Pulmonary artery endothelial cell (primary cell): ENCODE measurements around the gene TRIM2. TPM values are rescaled to one million over a fixed set of nuclear protein-coding genes. Genes with fewer than 3 reads are reported as not detected.
A peak's percentile ranks its signal among the peaks of the same experiment; 100 is the strongest.
"Not testable (repeated sequence)": the region's sequence is repeated elsewhere in the genome, so short reads cannot be mapped to it uniquely, and the experiment has no call there.

Source experiments
- DNase-seq: peaks from one replicate; pipeline ENCODE4 v3.0.0-alpha.2; 2011; ENCODE audit warnings: low read depth, low spot score
- total RNA-seq: library from RNA; depleted of rRNA; stranded (reverse); fragments of >200 nt; gene quantifications from 2 replicates; pipeline ENCODE4 v1.2.3, GENCODE V29; 2014

The TRIM2 gene
- total RNA-seq: 12.7 and 27.1 TPM in 2 replicates

- no peak for DNase-seq
Observed at GRCh38 chr4:153204247-153204671, at the start of gene TRIM2. Gene TRIM2 (plus strand): TSS chr4:153204443. CDS start chr4:153204531, 88 bp downstream.

- DNase-seq: no peak
Observed at GRCh38 chr4:153155686-153156085, 48.6 kb upstream of the TRIM2 start.

- no peak for DNase-seq
Observed at GRCh38 chr4:153156263-153156662, 48.0 kb upstream of the TRIM2 start.

DNA sequence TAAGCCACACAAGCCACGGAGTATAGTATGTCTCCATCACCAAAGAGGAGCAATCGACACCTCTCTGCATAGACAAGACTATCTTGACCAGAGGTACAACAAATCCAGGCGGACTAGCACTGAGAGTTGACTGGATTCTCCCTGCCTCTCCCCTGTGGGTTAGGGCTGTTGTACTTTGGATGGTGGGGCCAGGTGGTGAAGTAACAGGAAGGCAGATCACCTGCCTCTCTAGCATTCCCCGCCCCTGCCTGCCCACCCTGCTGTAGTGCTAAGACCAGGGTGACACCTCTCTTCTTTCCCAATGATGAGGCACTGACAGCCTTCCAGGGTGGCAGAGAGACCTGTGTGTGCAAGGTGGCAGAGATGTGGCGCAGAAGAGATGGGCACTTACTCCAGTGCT lies 47.5 kb upstream of the TRIM2 start:
- no peak for DNase-seq

GRCh38 chr4:153159016-153159415 lies 45.2 kb upstream of the TRIM2 start:
- DNase-seq: no peak

DNA sequence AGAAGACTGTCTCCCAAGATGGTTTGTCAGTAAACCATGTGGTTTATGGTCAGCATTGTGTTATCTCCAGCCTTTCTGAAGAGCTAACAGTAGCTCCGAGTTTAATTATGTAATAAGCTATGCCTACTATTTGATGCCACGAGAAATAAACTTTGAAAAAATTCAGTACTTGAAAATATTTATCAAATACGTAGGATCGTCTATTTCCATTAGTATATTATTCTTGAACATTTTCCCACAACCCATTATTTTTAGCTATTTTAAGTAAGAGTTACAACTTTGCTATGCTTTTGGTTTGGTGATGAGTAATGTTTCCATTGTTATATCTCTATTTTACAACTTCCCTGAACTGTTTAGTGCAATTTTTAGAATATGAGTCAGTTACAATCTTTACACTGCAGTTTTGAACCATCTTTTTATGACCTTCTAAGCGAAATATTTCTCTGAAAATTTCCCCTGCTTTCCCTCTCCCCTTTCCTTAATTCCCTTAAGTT lies 44.5 kb upstream of the TRIM2 start:
- peak; percentile 33 for DNase-seq

DNA sequence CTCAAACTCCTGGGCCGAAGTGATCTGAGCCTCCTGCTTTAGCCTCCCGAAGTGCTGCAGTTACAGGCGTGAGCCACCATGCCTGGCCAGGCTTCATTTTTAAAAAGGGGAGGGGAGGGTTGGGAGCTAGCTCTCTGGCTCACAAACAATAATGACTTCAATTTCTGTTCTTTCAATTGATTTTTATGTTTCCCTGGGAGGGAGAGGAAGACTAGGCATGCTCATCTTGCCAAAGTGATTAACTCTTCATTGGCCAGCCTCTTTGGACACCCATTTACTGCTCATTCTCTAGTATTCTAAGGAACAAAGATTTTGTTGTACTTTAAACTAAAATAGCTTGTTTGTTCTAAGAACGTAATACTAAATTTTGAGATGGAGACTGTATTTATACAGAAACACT lies 43.4 kb upstream of the TRIM2 start:
- DNase-seq: no peak

DNA sequence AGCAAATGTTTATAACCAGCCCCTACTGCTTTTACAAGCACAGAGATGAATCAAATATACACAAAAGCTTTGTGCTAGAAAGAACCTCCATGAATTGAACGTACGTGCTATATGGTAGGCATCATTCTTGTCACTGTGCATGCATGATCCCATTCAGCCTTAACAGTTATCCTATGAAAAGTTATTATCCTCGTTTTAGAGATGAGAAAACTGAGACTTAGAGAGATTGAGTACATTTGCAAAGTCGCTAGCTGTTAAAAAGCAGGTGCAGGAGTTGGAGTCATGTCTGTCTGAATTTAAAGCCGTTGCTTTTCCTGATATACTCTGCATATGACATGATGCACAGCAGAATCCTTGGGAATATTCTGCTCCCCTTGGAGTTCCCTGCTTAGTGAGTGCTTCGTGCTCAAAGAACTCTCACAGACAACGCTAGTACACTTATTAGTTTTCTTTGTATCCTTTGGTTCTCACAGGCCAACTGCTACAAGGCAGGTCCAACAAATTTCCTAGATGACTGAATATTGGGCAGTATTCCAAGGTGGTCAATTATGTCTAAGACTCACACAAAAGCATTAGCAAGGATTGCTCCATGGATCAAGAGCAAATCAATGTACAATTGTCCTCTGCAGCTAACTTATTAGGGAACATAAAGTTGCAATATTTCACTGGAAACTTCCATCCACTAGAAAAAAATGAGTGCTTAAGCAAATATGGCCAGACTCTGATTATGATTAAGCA lies 42.8 kb upstream of the TRIM2 start:
- no peak for DNase-seq

GRCh38 chr4:153165236-153165635 lies 39.0 kb upstream of the TRIM2 start:
- DNase-seq: not testable (repeated sequence)

DNA sequence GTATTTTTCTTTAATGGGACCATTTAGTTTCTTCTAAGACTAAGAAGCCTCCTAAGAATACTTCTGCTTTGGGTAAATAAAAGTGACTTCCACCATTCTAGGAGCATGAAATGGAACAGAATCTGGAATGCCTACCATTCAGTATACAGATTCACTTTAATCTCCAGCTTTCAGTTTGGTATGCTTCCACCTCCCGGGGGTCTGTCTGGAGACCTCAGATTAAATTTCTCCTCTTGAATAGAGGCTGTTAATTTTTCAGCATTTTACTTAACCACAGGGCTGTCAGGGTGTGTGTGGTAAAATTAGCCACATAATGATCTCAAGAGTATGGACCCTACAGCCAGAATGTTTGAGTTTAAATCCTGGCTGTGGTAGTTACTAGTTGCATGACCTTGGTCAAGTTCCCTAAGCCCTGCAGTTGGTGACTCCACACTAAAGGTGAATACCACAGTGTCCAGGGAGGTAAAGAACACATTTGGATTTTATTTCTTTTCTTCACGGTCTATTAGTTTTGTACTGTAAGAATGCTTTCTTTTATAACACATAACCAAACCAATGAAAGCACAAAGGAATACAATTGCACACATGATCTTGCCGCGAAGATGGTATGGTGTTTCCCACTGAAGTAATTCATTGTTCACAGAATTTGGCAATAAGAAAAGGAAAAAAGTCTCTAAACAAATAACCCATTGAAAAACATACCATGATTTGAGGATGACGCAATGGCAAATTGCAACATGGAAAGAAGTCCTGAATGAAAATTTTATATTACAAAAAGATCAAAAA lies 37.3 kb upstream of the TRIM2 start:
- DNase-seq: no peak

GRCh38 chr4:153169776-153170175 lies 34.5 kb upstream of the TRIM2 start:
- no peak for DNase-seq

DNA sequence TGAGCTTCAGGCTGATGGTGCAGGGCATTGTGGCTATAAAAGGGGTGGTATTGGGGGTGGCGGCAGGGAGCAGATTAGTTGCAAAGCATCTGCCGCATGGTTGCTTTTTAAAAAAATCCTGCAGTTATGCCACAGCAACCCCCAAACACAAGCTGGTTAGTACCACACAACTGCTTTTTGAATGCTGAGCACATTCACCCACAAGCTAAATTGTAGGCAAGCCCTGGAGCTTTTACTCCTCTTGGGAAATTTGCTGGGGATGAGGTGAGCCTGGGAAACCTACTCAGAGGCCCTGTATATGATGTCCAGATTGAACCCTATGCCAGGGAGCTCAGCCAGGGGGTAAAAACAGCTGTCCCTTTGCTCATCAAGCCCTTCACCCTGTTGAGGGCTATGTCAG lies 33.8 kb upstream of the TRIM2 start:
- no peak for DNase-seq

DNA sequence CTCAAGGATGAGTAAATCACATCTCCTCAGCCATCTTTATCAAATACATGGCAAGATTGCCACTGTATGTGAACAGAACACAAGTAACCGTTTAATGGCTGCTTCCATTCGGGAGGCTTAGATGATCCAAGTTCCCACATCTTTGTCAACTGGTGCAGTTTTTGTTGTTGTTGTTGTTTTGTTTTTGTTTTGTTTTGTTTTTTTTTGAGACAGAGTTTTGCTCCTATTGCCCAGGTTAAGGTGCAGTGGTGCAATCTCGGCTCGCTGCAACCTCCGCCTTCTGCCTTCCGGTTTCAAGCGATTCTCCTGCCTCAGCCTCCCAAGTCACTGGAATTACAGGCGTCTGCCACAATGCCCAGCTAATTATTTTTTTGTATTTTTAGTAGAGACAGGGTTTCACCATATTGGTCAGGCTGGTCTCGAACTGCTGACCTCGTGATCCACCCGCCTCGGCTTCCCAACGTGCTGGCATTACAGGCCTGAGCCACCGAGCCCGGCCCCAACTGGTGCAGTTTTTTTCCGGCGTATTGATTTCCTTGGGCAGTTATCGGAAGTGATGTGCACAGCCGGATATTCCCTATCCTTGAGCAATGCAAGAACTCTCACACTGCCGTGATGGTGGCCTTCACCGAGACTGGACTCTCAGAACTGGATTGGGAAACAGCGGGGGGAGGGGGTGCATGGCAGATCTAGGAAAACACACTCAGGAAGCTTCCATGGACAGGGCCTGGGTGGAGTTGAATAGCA lies 29.2 kb upstream of the TRIM2 start:
- no peak for DNase-seq

DNA sequence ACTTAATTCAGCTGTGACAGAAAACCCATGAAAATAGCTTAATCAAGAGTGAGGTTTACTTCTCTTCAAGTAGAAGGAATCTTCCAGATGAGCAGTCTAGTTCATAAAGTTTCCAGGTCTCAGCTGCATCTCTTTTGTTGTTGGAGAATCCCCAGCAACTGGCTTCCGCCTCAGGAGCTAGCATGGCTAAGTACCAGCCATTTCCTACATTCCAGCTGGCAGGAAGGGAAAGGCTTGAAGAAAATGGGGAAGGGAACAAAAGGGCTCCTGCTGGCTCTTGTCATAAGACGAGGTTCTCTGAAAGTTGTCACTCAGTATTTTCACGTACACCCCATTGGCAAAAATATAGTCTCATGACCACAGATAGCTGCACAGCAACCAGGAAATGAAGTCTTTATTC lies 27.3 kb upstream of the TRIM2 start:
- no peak for DNase-seq

DNA sequence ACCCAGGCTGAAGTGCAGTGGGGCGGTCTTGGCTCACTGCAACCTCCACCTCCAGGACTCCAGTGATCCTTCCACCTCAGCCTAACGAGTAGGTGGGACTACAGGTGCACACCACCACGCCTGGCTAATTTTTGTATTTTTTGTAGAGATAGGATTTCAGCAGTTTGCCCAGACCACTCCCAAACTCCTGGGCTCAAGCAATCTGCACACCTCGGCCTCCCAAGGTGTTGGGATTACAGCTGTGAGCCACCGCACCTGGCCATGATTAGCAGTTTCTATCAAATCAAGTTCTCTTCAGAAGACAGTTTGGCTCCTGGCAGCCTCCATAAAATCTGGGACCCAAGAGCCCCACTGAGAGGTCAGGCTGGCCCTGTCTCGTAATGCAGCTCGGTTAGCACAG lies 26.4 kb upstream of the TRIM2 start:
- DNase-seq: no peak

DNA sequence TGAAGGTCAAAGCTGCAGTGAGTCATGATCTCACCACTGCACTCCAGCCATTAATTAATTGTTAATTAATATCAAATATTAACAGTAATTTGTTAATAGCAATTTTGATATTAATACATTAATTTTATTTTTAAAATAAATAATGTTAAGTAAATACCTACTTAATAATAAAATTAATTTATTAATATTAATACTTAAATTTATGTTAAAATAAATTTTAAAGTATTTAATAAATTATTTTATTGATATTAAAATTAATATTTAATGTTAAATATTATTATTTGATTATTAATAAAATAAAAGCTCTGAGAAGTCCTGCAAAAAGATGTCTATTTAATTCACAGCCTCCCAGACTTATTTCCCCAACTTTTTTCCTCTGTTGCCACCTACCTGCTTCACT lies 25.1 kb upstream of the TRIM2 start:
- no peak for DNase-seq

DNA sequence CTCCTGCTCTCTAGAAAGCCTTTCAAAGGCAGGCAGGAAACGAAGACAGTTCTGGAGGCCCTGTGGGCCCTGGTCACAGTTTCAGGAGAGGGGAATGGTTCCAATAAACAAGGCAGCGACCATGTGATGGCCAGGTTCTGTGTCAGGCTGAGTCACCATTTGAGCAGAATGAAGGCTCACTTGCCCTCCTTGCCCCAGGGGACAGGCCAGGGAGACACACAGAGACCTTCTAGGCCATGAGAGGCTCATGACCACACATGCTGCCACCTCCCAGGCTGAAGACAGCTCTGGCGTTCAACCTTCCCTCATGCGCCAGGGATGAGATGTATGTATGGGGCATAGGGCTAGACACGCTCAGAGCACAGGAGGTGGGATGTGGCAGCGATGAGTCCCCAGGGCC lies 22.9 kb upstream of the TRIM2 start:
- DNase-seq: no peak

DNA sequence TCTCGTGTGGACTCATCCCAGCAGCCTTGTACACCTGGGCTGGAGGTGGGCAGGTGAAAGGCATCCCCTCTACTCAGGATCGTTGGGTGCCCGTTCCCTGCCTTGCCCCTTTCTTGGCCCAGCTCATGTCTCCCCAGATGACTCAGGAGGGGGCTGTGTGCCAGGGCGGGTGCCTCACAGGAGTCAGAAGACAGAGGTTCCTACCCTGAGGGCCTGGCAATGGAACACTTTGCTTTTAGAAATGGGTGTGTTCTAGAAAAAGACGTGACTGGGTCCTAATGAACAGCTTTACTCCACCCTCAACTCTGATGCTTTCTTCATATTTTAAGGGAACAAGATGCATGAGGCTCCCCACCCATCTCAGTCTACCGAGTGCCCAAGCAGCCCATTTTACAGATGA lies 22.5 kb upstream of the TRIM2 start:
- no peak for DNase-seq

DNA sequence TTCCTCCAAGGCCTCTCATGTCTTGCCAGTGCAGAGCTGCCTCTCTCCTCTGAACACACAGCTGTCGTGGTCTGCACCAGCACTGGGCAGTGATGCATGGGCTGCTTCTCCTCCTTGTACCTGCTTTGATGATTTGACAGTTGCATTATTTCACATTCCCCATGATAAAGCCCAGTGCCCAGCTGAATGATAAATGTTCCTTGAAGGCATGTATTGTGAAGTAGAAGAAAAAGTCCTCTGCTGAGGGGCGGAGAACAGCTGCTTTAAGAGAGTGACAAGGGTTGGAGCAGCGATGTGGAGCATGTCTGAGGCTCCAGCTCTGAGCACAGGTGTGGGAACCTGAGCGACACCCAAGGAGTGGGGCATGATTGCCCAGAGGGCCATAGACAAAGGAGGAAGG lies 21.1 kb upstream of the TRIM2 start:
- DNase-seq: no peak

DNA sequence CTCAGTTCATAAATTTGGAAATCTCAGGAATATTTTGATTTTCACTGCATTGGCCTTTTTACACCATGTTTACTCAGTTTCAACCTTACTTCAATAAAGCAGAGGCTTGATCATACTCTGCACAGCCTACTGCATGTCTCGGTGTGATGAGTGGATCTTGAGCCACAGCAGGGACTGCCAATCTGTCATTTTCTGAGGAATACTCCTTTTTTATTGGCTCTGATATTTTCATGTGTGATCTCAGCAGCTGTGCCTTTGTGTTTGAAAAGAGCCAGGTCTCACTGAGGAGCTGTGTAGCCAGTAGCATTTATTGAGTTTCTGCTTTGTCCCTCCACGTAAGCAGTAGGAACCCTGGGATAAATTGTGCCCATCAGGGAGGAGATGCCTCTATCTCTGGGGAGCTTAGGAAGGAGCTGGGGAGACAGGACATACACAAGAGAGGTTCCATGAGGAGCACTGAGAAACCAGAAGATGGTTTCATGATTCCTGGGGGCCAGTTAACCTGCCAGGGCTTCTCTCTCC lies 18.9 kb upstream of the TRIM2 start:
- no peak for DNase-seq

DNA sequence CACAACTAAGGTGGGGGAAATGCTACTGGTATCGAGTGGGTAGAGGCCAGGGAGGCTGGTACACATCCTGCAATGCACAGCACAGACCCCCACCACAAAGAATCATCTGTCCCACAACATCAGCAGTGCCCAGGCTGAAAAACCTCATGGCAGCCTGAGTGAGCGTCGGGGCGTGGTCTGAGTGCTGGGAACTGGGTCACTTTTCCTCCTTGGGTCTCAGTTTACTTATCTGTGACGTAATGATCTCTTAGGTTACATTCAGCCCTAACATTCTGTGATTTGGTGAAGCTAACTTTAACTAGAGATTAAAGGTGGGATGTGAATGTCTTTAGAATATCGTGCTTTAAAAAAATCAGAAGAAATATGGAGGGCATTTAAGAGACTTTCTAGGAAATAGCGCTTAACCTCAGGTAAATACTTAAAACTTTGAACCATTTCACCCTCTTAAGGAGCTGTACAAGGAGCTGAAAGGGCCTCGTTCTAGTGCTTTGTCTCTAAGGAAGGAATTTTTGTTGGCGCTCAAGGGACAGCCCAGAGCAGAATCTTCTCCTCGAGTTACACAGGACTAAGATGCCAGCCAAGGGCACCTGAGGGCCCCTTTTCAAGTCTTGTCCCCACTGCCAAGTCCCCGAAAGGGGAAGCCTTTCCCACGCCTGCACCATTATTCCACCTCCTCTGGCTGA lies 18.1 kb upstream of the TRIM2 start:
- no peak for DNase-seq
